RWPE1 (cell line): ENCODE results near the gene ZNF182.
"Not testable (repeated sequence)": the region's sequence is repeated elsewhere in the genome, so short reads cannot be mapped to it uniquely, and the experiment has no call there.

Experiments used
- CTCF ChIA-PET: fragments of 350-600 bp; sonication (Branson Sonifier 250); formaldehyde crosslinking; extraction: SDS; loops from one replicate; lab custom pipeline; 2021; lab: Yijun Ruan, JAX
- POLR2A ChIA-PET: fragments of 400-600 bp; formaldehyde crosslinking; extraction: SDS; loops from one replicate; lab custom pipeline; 2020; ENCODE audit warnings: antibody characterized with exemption; ENCODE audit not compliant: low non-redundant PET; lab: Yijun Ruan, JAX
- DNase-seq: peaks from one replicate; pipeline ENCODE4 v3.0.0; 2012; ENCODE audit warnings: low spot score
- H3K27ac ChIP-seq: fragments of 450-650 bp; 2 replicates; pipeline ENCODE4 v1.5.1; 2017
- CTCF ChIP-seq: fragments of 450-650 bp; conservative IDR thresholded peaks from 2 replicates; pipeline ENCODE4 v1.5.1; 2017; ENCODE audit warnings: low read depth, mild to moderate bottlenecking

Gene ZNF182

GRCh38 chrX:47956016-47956415 lies 47.8 kb downstream of the ZNF182 start:
- DNase-seq: no peak
- ChIA-PET POLR2A (no interaction called here), CTCF (no interaction called here)
- H3K27ac ChIP-seq: no peak overlapping the region
- TF ChIP-seq CTCF: no peak

GRCh38 chrX:47955295-47955694 lies 48.5 kb downstream of the ZNF182 start:
- POLR2A ChIA-PET, H3K27ac ChIP-seq, CTCF ChIA-PET, DNase-seq: not testable (repeated sequence)

- no peak overlapping the region for H3K27ac ChIP-seq
- ChIA-PET POLR2A (no interaction called here), CTCF (no interaction called here)
- DNase-seq: no peak
- TF ChIP-seq CTCF: no peak
Observed at GRCh38 chrX:47941423-47941822, 62.4 kb downstream of the ZNF182 start.

GRCh38 chrX:47940448-47940847 lies 63.3 kb downstream of the ZNF182 start:
- CTCF ChIA-PET: no interaction called here
- POLR2A ChIA-PET: no interaction called here
- TF ChIP-seq CTCF: no peak
- no peak overlapping the region for H3K27ac ChIP-seq
- DNase-seq: no peak

- no peak for DNase-seq
- CTCF ChIA-PET: no interaction called here
- H3K27ac ChIP-seq: no peak overlapping the region
- no peak for TF ChIP-seq CTCF
- POLR2A ChIA-PET: no interaction called here
Observed at GRCh38 chrX:47936940-47937317, 66.9 kb downstream of the ZNF182 start.

GRCh38 chrX:47936224-47936939 lies 67.4 kb downstream of the ZNF182 start:
- no peak overlapping the region for H3K27ac ChIP-seq
- CTCF ChIA-PET: no interaction called here
- POLR2A ChIA-PET: no interaction called here
- TF ChIP-seq CTCF: no peak
- no peak for DNase-seq

- no peak for TF ChIP-seq CTCF
- no peak for DNase-seq
- ChIA-PET POLR2A (no interaction called here), CTCF (no interaction called here)
- no peak overlapping the region for H3K27ac ChIP-seq
Observed at GRCh38 chrX:47933946-47934345, 69.8 kb downstream of the ZNF182 start.

- DNase-seq, CTCF ChIA-PET, POLR2A ChIA-PET, H3K27ac ChIP-seq: not testable (repeated sequence)
Observed at GRCh38 chrX:47931970-47932369, 71.8 kb downstream of the ZNF182 start.
